ENCODE measurements around the gene CDK17.

GRCh38 chr12:96403870-96404269, 3.6 kb upstream of the CDK17 start:
- TF ChIP-seq ZNF274 (IDR thresholded peaks at IDR 0.05; ENCODE audit: low read depth, low read length) (no peak), YY1 (IDR thresholded peaks at IDR 0.05; ENCODE audit: insufficient read depth, insufficient read length) (no peak)

All from NT2/D1 (cell line).